GM12801 (cell line): ENCODE data around the gene SCRG1.

Source experiments
- TF ChIP-seq, protein P1 (sequence below): IDR thresholded peaks from one replicate; pipeline ENCODE4 v1.5.1; 2011; ENCODE audit warnings: control low read depth; ENCODE audit not compliant: insufficient read length; ENCODE audit errors: extremely low read depth

The SCRG1 gene

DNA sequence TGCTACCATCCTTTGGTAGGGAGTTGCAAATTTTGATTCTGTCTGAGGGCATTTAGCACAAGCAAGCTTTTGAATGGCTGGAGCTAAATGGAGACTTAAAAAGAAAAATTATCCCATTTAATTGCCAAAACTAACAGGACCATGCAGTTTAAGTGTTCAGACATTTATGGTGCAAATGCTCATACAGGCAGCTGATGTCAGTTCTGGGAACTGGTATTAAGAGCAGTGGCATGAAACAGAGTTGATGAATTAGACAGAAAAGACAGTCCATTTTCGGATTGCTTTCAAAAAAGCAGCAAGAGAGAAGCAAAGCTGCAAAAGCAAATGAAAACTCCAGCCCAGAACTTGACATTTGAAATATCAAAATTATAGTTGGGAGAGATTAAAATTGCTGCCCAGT, 1.3 kb downstream of the SCRG1 start:
- TF ChIP-seq, protein P1, sequence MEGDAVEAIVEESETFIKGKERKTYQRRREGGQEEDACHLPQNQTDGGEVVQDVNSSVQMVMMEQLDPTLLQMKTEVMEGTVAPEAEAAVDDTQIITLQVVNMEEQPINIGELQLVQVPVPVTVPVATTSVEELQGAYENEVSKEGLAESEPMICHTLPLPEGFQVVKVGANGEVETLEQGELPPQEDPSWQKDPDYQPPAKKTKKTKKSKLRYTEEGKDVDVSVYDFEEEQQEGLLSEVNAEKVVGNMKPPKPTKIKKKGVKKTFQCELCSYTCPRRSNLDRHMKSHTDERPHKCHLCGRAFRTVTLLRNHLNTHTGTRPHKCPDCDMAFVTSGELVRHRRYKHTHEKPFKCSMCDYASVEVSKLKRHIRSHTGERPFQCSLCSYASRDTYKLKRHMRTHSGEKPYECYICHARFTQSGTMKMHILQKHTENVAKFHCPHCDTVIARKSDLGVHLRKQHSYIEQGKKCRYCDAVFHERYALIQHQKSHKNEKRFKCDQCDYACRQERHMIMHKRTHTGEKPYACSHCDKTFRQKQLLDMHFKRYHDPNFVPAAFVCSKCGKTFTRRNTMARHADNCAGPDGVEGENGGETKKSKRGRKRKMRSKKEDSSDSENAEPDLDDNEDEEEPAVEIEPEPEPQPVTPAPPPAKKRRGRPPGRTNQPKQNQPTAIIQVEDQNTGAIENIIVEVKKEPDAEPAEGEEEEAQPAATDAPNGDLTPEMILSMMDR = no peak

DNA sequence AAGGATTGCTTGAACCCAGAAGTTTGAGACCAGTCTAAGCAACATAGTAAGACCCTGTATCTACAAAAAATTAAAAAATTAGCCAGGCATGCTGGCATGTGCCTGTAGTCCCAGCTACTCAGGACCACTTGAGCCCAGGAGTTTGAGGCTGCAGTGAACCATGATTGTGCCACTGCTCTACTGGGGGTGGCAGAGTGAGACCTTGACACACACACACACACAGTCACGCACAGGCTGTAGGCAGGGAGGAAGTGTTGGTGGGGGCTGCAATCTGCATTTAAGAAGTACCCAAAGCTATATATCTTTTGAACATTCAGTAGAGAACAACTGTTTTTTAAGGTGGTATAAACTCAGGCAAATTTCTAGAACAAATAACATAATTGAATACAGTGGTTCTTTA, 7.2 kb downstream of the SCRG1 start:
- TF ChIP-seq, protein P1 = no peak

DNA sequence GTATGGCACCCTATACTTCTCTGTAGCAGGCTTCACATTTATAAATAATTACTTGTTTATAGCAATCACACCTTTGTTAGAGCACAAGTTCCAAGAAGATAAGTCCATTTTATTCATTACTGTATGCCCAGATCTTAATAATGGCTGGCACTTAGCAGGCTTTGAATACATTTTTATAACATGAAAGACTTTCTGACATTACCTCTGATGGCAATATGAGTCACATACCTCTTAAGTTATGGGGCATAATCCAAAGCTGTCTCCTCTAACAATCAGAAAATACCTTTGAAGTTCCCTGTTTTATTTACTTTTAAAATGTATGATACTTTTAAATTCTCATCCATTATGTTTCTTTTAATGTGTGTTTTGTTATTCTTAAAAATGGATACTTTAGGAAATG, 12.2 kb downstream of the SCRG1 start:
- TF ChIP-seq, protein P1 = no peak

DNA sequence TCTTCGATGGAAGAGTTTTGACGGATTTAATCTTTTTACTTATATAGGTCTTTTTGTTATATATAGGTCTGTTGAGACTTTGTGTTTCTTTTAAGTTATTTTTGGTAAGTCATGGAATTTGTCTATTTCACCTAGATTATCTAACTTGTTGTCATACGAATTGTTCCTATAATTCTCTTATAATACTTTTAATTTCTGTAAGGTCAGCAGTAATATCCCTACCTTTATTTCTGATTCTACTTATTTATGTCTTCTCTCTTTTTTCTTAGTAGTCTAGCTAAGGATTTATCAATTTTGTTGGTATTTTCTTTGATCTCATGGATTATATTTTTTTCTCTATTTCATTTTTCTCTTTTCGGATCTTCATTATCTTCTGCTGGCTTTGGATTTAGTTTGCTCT, 16.6 kb downstream of the SCRG1 start:
- TF ChIP-seq, protein P1 = no peak

DNA sequence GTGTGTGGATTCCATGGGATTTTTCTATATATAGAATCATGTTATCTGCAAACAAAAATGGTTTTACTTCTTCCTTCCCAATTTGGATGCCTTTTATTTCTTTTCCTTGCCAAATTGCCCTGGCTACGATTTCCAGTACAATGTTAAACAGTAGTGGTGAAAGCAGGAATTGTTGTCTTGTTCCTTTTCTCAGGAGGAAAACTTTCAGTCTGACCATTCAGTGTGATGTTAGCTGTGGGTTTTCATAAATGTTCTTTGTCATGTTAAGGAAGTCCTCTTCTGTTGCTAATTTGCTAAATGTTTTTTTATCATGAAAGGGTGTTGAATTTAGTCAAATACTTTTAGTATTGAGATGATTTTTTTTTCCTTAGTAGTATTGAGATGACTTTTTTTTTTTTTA, 17.3 kb downstream of the SCRG1 start:
- TF ChIP-seq, protein P1 = no peak

DNA sequence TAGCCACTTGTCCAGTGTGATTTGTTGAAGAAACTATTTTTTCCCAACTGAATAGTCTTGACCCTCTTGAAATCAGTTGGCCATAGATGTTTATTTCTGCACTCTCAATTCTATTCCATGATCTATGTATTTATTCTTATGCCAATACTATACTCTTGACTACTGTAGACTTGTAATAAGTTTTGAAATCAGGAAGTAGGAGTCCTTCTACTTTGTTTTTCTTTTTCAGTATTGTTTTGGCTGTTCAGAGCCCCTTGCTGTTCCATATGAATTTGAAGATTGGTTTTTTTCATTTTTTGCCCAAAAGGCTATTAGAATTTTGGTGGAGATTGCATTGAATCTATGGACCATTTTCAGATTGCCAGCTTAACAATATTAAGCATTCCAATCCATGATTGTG, 17.9 kb downstream of the SCRG1 start:
- TF ChIP-seq, protein P1 = no peak

DNA sequence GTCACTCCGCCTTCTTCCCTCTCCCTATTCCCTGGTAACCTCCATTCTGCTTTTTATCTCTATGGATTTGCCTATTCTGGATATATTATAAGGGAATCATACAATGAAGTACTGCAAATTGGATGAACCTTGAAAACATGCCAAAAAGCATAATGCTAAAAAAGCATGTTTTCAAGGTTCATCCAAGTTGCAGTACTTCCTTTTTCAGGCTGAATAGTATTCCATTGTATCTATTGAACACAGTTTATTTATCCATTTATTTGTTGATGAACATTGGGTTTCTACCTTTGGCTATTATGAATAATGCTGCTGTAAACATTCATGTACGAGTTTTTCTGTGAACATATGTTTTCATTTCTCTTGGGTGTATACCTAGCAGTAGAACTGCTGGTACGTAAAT, 19.0 kb downstream of the SCRG1 start:
- TF ChIP-seq, protein P1 = no peak

DNA sequence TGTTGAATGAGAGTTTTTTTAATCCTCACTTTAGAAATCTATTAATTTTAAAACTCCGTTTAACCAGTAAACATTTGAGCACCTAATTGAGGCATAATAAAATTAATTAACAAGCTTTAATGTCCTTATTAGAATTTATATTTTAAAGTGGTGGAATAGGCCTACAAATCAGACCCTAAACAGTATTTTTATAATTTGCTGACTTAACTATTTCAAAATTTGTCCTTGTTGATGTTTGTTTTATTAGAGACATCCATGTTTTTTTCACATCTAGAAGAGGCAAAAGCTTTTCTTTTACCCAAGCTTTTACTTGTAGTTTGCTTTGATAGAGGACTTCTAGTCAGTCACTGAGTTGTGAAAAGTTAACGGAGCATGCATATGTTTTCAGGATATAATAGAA, 24.3 kb downstream of the SCRG1 start:
- TF ChIP-seq, protein P1 = no peak
